Measurements from ENCODE around the gene ETV5. TPM values are rescaled to one million over a fixed set of nuclear protein-coding genes. Genes with fewer than 3 reads are reported as not detected.

ETV5 gene
- total RNA-seq, 4 donors from 2014 or later, result 19.0 to 31.6 (median 21.3) TPM

DNA sequence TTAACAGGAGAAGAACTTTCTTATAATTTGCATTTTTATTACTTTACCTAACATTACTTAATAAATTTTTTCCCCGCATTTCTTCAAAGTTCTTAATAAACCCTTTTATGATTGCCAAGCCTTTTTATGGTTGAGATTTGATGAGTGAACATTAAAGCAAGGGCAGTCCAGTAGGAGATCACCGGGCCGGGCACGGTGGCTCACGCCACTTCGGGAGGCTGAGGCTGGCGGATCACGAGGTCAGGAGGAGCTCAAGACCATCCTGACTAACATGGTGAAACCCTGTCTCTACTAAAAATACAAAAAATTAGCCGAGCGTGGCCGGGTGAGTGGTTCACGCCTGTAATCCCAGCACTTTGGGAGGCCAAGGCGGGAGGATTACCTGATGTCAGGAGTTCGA is 109.7 kb downstream of the ETV5 start:
- H3K27me3 ChIP-seq, result no peaks in the 10 kb centered on the region
- H3K27ac ChIP-seq, result no peak overlapping the region
- H3K9me3 ChIP-seq, result no peaks in the 10 kb centered on the region
- DNase-seq (no peak), ATAC-seq (no peak)
- H3K4me1 ChIP-seq, result no peaks in the 10 kb centered on the region
- no peak overlapping the region for H3K4me3 ChIP-seq
- in situ Hi-C loops (cut with MboI; ENCODE audit: low sequenced_read_pairs in 4 of 4), result no loop called here
- no peaks in the 10 kb centered on the region for H3K36me3 ChIP-seq
- TF ChIP-seq POLR2A (IDR thresholded peaks at IDR 0.05), result no peak
- TF ChIP-seq, protein P1, sequence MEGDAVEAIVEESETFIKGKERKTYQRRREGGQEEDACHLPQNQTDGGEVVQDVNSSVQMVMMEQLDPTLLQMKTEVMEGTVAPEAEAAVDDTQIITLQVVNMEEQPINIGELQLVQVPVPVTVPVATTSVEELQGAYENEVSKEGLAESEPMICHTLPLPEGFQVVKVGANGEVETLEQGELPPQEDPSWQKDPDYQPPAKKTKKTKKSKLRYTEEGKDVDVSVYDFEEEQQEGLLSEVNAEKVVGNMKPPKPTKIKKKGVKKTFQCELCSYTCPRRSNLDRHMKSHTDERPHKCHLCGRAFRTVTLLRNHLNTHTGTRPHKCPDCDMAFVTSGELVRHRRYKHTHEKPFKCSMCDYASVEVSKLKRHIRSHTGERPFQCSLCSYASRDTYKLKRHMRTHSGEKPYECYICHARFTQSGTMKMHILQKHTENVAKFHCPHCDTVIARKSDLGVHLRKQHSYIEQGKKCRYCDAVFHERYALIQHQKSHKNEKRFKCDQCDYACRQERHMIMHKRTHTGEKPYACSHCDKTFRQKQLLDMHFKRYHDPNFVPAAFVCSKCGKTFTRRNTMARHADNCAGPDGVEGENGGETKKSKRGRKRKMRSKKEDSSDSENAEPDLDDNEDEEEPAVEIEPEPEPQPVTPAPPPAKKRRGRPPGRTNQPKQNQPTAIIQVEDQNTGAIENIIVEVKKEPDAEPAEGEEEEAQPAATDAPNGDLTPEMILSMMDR (IDR thresholded peaks at IDR 0.05 in 4 of 5, conservative IDR thresholded peaks at IDR 0.05 in 1 of 5), result no peak
- intact Hi-C loops (cut with DNase I; ENCODE audit: low total_unique reads), result no loop called here

DNA sequence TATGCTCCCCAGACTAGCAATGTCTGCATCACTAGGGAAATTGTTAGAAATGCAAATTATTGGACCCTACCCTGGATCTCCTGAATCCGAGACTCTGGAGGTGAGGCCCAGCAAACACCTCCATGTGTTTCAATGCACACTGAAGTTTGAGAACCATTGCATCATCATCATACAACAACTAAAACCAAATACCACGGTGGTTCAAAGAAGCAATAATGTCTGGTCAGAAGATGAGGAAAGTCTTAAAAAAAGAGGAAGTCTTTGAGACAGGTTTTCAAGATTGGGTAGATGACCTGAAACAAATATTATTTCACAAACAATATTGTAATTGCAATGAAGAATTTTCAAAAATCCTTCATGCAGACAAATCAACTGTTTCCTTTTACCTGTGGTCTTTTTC is 110.8 kb downstream of the ETV5 start:
- Histone ChIP-seq H3K4me1 (no peaks in the 10 kb centered on the region), H3K27me3 (no peaks in the 10 kb centered on the region), H3K27ac (no peak overlapping the region), H3K4me3 (no peak overlapping the region), H3K36me3 (no peaks in the 10 kb centered on the region), H3K9me3 (no peaks in the 10 kb centered on the region)
- intact Hi-C loops (cut with DNase I; ENCODE audit: low total_unique reads), result no loop called here
- ATAC-seq, result no peak
- in situ Hi-C loops (cut with MboI; ENCODE audit: low sequenced_read_pairs in 4 of 4), result no loop called here
- TF ChIP-seq, protein P1 (IDR thresholded peaks at IDR 0.05 in 4 of 5, conservative IDR thresholded peaks at IDR 0.05 in 1 of 5), result no peak
- no peak for TF ChIP-seq POLR2A (IDR thresholded peaks at IDR 0.05)
- DNase-seq, result no peak

GRCh38 chr3:185997130-185997529 is 111.8 kb downstream of the ETV5 start:
- Histone ChIP-seq H3K4me3 (no peak overlapping the region), H3K9me3 (no peaks in the 10 kb centered on the region), H3K27ac (no peak overlapping the region), H3K36me3 (no peaks in the 10 kb centered on the region), H3K27me3 (no peaks in the 10 kb centered on the region), H3K4me1 (no peaks in the 10 kb centered on the region)
- no peak for DNase-seq
- ATAC-seq, result no peak
- TF ChIP-seq, protein P1 (IDR thresholded peaks at IDR 0.05 in 4 of 5, conservative IDR thresholded peaks at IDR 0.05 in 1 of 5), result no peak
- intact Hi-C loops (cut with DNase I; ENCODE audit: low total_unique reads), result no loop called here
- in situ Hi-C loops (cut with MboI; ENCODE audit: low sequenced_read_pairs in 4 of 4), result no loop called here

Other genes starting within 250 kb of the ETV5 start
- gene TRA2B, start 171.1 kb downstream of the ETV5 start, total RNA-seq, result 100 to 1,000 TPM in 1 of 4 donors, 10 to 100 TPM in 3; 57.5 to 234 (median 65.1) TPM